Measurements from ENCODE around the gene UPF1.

Gene UPF1

GRCh38 chr19:18860302-18860700 lies 28.5 kb downstream of the UPF1 start:
- peaks cover 56% of the 10 kb centered on the region for H3K36me3 Mint-ChIP-seq (ENCODE audit: low read depth)
- no peak overlapping the region for H3K4me3 Mint-ChIP-seq
- H3K4me1 Mint-ChIP-seq, result peaks cover 9% of the 10 kb centered on the region
- H3K27me3 Mint-ChIP-seq (ENCODE audit: low read depth), result no peaks in the 10 kb centered on the region
- TF ChIP-seq CTCF (IDR thresholded peaks at IDR 0.05; ENCODE audit: unreplicated experiment in 3 of 3), result no peak
- H3K9me3 Mint-ChIP-seq, result no peaks in the 10 kb centered on the region
- no peak overlapping the region for H3K27ac Mint-ChIP-seq

- Mint-ChIP-seq H3K4me3 (no peak overlapping the region), H3K27ac (no peak overlapping the region), H3K9me3 (no peaks in the 10 kb centered on the region), H3K4me1 (peaks cover 9% of the 10 kb centered on the region), H3K36me3 (ENCODE audit: low read depth) (peaks cover 51% of the 10 kb centered on the region), H3K27me3 (ENCODE audit: low read depth) (no peaks in the 10 kb centered on the region)
- no peak for TF ChIP-seq CTCF (IDR thresholded peaks at IDR 0.05; ENCODE audit: unreplicated experiment in 3 of 3)
Observed at GRCh38 chr19:18860725-18861124, 29.0 kb downstream of the UPF1 start.

GRCh38 chr19:18861235-18861634 lies 29.5 kb downstream of the UPF1 start:
- Mint-ChIP-seq H3K9me3 (no peaks in the 10 kb centered on the region), H3K4me3 (no peak overlapping the region), H3K4me1 (peaks cover 7% of the 10 kb centered on the region), H3K27me3 (ENCODE audit: low read depth) (no peaks in the 10 kb centered on the region), H3K36me3 (ENCODE audit: low read depth) (peaks cover 48% of the 10 kb centered on the region), H3K27ac (no peak overlapping the region)
- no peak for TF ChIP-seq CTCF (IDR thresholded peaks at IDR 0.05; ENCODE audit: unreplicated experiment in 3 of 3)

GRCh38 chr19:18861917-18862316 lies 30.2 kb downstream of the UPF1 start:
- no peak for TF ChIP-seq CTCF (IDR thresholded peaks at IDR 0.05; ENCODE audit: unreplicated experiment in 3 of 3)
- Mint-ChIP-seq H3K9me3 (no peaks in the 10 kb centered on the region), H3K27me3 (ENCODE audit: low read depth) (no peaks in the 10 kb centered on the region), H3K27ac (no peak overlapping the region), H3K4me3 (no peak overlapping the region), H3K4me1 (peaks cover 4% of the 10 kb centered on the region), H3K36me3 (ENCODE audit: low read depth) (peaks cover 44% of the 10 kb centered on the region)

- Mint-ChIP-seq H3K4me1 (peaks cover 4% of the 10 kb centered on the region), H3K36me3 (ENCODE audit: low read depth) (peaks cover 46% of the 10 kb centered on the region), H3K4me3 (no peak overlapping the region), H3K9me3 (no peaks in the 10 kb centered on the region), H3K27ac (no peak overlapping the region), H3K27me3 (ENCODE audit: low read depth) (no peaks in the 10 kb centered on the region)
- TF ChIP-seq CTCF (IDR thresholded peaks at IDR 0.05; ENCODE audit: unreplicated experiment in 3 of 3), result no peak
Observed at GRCh38 chr19:18862976-18863842, 31.4 kb downstream of the UPF1 start.

GRCh38 chr19:18863843-18864362 lies 32.1 kb downstream of the UPF1 start:
- Mint-ChIP-seq H3K27ac (no peak overlapping the region), H3K27me3 (ENCODE audit: low read depth) (no peaks in the 10 kb centered on the region), H3K4me3 (no peak overlapping the region), H3K9me3 (no peaks in the 10 kb centered on the region), H3K4me1 (peaks cover 4% of the 10 kb centered on the region), H3K36me3 (ENCODE audit: low read depth) (peaks cover 43% of the 10 kb centered on the region)
- no peak for TF ChIP-seq CTCF (IDR thresholded peaks at IDR 0.05; ENCODE audit: unreplicated experiment in 3 of 3)
